ENCODE results near the gene MED29. TPM values are rescaled to one million over a fixed set of nuclear protein-coding genes. Genes with fewer than 3 reads are reported as not detected.
"Not testable (repeated sequence)": the region's sequence is repeated elsewhere in the genome, so short reads cannot be mapped to it uniquely, and the experiment has no call there.

The MED29 gene
- total RNA-seq, 1 donor from 2014 or later: 15.2 TPM

- DNase-seq: peak; percentile 66
Measured at GRCh38 chr19:39372047-39372802, 19.0 kb upstream of the MED29 start.

DNA sequence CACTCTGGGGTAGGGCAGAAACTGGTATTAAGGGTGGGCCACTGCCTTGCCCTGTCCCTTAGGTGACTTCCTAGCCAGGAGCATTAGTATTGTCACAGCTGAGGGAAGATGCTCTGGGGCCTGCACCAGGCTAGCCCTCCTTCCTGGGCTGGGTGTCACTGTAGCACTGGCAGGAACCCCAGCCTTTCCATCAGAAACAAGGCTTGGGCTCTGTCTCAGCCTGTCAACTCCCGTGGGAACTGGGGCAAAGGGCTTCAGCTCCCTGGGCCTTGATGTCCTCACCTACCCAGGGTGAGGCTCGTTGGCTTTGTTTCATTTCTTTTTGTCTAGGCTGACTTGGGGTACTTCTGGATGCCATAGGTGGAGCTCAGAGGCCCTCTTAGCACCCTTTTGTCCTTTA, 18.2 kb upstream of the MED29 start:
- no peak for DNase-seq

GRCh38 chr19:39375929-39376328, 15.2 kb upstream of the MED29 start:
- DNase-seq: no peak

- DNase-seq: no peak
Measured at GRCh38 chr19:39377373-39378362, 13.5 kb upstream of the MED29 start.

DNA sequence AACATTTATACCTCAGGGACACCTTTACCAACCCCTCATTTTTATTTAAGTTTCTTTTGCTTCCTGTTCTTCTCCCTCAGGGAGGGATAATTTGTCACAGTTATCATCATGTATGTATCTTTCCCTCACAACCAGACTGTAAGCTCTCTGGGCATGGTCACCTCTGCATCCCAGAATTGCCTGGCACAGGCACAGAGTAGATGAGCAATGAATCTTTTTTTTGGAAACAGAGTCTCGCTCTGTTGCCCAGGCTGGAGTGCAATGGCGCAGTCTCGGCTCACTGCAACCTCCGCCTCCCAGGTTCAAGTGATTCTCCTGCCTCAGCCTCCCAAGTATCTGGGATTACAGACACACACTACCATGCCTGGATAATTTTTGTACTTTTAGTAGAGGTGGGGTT, 11.8 kb upstream of the MED29 start:
- DNase-seq: not testable (repeated sequence)

- no peak for DNase-seq
Measured at GRCh38 chr19:39379865-39380396, 11.2 kb upstream of the MED29 start.

DNA sequence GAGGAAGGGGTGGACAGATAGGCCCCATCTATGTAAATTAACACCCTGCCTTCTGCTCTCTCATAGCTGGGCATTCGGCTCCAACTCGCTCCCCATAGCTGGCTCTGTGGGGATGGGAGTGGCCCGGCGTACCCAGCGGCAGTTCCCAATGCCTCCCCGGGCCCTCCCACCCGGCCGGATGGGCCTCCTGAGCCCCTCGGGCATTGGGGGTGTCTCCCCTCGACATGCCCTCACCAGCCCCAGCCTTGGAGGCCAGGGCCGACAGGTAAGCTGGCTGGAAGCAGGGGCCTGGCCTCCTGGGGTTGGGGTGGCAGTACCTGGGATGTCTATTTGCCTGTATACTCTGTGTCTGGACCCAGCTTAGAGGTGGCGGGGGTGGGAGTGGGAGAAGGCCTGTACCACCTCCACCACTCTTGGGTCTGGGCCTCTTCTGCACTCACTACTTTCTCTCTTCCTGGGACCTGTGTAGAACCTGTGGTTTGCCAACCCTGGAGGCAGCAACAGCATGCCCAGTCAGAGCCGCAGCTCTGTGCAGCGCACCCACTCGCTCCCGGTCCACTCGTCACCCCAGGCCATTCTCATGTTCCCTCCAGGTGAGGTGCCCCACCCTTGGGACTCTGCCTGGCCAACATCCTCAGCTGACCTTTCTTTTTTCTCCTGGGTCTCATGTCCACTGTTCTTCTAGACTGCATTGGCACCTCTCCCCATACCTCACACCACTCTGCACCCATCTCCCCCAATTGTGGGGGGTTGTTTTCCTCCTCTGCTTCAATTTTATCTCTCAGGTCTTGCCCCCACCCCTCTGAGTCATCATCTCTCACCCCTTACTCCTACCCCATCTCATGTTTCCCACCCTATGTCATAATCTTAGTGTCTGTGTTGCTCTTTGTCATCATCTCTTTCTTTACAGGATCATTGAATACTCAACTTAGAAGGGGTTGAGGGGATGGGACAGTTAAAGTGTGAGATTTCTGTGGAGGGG, 10.4 kb upstream of the MED29 start:
- DNase-seq: no peak

DNA sequence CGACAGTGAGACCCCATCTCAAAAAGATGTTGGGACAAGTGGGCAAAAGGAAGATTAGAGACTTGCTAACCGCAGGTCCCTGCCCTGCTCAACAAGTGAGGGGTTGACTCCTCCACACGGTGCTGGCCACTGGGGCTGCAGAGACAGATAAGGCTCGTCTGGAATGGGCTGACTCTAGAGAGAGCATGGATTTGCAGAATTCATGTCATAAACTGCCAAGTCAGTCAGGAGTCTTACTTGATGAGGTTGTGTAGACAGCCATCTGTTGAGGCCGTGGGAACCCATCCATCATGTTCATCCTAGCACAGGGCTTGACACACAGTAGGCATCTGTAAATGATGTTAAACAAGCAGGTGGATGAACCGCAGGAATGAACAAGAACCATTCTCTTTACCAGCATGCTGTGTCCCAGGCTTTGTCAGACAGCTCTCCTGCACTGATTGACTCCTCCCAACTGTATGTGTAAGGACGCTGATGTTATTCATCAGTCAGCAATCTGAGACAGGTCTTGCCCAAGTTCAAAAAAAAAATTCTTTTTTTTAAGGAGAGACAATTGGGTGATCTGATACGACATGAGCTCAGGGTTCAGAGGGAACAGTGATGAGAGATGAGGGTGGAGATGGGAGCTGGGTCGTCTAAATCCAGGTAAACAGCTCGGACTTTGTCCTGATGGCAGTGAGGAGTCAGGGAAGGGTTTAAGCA, 9.1 kb upstream of the MED29 start:
- no peak for DNase-seq

DNA sequence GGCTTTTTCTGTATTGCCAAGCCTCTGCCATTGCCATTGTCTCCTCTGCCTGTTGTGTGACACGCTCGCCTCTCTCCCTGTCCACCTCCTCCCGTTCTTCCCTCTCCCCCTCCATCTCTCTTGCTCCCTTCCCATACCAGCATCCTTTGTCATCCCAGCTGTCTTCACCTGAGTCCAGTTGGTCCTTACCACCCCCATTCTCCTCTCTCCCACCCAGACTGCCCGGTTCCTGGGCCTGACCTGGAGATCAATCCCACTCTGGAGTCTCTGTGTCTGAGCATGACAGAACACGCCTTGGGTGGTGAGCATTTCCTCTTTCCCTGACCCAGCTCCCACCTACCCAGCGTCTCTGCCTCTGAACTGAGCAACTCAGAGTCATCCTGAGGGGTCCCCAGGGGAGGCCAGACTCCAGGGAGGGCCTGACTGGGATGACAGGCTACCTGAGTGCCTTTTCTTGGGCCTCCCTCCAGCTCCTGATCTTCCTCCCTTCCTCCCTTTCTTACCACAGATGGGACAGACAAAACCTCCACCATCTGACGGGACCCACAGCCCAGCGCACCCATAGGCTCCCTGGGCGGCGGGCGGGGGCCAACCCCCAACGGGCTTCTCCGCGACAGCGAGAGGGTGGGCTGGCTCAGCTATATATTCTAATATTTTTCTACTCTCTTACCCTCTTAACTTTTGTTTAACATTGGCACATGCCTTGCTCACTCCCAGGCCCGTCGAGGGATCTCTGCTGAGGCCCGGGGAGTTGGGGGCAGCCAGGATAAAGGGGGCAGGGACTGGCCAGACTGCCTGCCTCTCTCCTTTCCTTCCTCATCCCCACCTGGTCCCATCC, 8.0 kb upstream of the MED29 start:
- DNase-seq: no peak

DNA sequence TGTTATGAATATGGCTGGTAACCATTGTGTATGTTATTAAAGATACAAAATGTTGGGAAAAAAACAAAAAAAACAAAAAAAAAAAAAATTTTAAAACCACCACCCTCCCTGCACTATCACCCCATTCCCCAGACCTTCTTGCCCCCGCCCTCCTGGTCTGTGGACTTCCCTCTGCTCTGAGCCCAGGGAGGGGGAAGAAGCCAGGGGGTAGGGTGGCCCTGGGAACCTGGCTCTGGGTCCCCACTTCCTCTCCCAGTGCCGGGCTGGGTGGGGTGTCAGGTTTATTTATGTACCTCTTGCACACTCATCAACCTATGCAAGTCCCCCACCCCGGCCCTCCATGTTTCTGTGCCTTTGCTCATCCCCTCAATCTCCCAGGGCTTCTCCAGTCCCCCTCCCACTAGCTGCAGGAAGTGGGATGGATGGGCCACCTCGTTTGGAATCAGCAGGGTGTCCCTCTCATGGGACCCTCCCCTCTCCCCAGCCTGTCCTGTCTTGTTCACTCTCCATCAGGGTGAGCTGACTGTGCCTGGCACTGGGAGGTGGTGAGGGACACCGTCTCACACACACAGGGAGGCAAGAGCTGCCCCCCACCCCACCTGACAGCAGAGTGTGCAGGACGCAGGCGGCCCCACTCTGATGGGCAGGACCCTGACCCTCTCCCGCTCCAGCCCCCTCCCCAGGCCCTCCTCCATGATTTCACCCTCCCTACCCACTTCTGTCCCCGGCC, 6.2 kb upstream of the MED29 start:
- DNase-seq: no peak

GRCh38 chr19:39385629-39386411, 5.4 kb upstream of the MED29 start:
- no peak for DNase-seq

DNA sequence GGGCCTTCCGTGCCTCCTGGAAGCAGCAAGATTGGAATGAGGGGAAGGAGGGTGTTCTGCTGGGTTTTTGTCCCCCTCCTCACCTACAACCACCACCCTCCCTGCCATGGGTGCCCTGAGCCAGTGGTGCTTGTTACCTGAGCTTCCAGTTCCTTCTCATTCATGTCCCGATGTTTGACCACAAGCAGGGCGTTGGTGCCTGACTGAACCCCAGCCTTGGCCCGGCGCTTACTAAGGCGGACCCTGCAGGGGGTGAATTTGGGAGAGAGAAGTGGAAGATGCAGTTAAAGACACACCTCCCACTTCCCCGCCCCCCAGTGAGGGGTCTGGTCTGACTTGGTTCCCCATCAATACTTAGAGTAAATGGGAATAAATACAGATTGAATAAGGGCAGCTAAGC, 4.6 kb upstream of the MED29 start:
- no peak for DNase-seq

GRCh38 chr19:39388657-39389056, 2.5 kb upstream of the MED29 start:
- no peak for DNase-seq

GRCh38 chr19:39389631-39390414, 1.4 kb upstream of the MED29 start:
- DNase-seq: no peak

DNA sequence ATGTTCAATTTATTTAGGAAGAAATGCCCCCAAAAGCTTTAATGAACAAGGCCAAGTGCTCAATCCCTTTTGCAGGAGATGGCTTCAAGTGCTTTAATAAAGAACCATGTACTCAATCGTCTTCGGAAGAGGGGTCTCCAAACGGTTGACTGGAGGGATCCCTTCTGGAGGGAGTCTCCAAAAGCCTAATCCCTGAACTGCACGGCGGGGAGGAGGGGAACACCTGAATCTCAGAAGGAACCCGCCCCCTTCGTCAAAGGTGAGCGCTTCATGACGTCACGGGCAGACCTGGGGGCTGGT, 777 bp upstream of the MED29 start:
- no peak for DNase-seq

DNA sequence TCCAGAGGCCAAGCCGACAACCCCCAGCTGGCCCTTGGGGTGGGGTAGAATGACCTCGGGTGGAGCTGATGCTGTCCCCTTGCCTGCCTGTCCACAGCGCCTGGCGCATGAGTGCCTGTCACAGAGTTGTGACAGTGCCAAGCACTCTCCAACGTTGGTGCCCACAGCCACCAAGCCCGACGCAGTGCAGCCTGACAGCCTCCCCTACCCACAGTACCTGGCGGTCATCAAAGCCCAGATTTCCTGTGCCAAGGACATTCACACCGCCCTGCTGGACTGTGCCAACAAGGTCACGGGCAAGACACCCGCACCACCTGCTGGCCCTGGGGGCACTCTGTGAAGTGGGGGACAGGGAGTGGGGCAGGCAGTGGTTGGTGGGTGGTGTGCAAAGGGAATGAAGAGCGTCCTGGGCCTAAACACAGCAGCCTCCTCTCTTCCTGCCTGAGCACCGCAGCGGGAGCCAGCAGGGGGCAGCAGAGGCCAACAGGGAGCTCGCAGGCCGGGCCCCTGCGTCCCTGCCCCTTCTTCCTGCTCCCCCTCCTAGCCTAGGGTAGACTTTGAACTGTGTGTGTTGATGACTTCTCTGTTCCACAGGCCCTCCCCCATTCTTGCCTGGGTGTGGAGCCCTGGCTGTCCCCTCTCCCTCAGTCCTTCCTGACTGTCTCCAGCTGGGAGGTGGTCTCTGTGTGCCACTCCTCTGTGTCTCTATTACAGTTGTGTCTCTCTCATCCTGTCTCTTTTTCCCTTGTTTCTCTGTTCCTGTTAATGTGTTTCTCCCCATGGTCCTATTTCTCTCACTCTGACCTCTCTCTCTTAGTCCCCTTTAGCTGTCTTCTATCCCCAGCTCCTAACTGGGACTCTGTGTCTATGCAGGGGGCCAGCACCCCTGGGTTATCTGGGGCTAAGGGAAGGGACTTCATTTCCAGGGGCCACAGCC, 6.5 kb downstream of the MED29 start:
- DNase-seq: peak; percentile 92

All from tongue (tissue), 2 donors.